HEK293 (cell line): ENCODE results near the gene GPX4.

ENCODE experiments used
- ZNF561 ChIP-seq: fragments of 450-650 bp; IDR thresholded peaks from 2 replicates; pipeline ENCODE4 v1.5.1; 2018; ENCODE audit warnings: missing biosample characterization, missing genetic modification characterization, borderline replicate concordance
- TF ChIP-seq, protein P1 (sequence below): fragments of 450-650 bp; formaldehyde crosslinking; IDR thresholded peaks from 2 replicates; pipeline ENCODE4 v1.5.1; 2016; ENCODE audit warnings: missing biosample characterization, missing genetic modification characterization, low read depth

DNA sequence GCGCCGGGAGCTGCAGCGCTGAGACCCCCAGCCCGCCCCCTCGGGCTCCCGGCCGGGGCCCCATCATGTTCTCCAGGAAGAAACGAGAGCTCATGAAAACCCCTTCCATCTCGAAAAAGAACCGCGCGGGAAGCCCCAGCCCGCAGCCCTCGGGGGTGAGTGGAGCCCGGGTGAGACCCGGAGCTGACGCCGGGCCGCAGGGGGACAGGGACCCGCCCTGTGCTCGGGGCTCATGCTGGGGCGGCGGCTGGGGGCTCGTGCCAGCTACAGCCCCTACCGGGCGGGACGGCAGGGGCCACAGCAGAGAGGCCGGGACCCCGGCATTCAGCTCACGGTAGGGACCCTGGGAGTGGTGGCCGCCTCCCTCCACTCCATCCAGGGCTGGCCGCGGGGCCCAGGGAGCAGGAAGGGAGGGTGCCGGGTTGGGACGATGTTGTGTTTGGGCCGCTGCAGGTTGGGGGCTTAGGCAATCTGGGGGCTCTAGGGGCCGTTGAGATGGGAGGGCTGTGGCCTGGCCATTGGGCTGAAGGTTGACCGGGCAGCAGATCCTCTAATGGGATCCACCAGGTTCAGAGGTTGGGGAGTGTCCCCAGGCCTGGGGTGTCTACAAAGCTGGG is 36.3 kb upstream of the GPX4 start:
- TF ChIP-seq, protein P1, sequence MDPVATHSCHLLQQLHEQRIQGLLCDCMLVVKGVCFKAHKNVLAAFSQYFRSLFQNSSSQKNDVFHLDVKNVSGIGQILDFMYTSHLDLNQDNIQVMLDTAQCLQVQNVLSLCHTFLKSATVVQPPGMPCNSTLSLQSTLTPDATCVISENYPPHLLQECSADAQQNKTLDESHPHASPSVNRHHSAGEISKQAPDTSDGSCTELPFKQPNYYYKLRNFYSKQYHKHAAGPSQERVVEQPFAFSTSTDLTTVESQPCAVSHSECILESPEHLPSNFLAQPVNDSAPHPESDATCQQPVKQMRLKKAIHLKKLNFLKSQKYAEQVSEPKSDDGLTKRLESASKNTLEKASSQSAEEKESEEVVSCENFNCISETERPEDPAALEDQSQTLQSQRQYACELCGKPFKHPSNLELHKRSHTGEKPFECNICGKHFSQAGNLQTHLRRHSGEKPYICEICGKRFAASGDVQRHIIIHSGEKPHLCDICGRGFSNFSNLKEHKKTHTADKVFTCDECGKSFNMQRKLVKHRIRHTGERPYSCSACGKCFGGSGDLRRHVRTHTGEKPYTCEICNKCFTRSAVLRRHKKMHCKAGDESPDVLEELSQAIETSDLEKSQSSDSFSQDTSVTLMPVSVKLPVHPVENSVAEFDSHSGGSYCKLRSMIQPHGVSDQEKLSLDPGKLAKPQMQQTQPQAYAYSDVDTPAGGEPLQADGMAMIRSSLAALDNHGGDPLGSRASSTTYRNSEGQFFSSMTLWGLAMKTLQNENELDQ = no peak
- no peak for TF ChIP-seq ZNF561 (tag by site-specific recombination)
